ENCODE results near the gene SLIT3. TPM values are rescaled to one million over a fixed set of nuclear protein-coding genes. Genes with fewer than 3 reads are reported as not detected.

Gene SLIT3
- total and polyA plus RNA-seq, 9 of the 15 experiments (the other 6 are each of a cell fraction or from before 2014, with no cell fraction given), result 0.01 to 0.04 TPM; not detected in 7

- no peak for FAIRE-seq
- no peaks in the 10 kb centered on the region for H3K9me1 ChIP-seq (ENCODE audit: control insufficient read depth, insufficient read depth, low read length)
- H3K9me3 ChIP-seq (replicated peaks; ENCODE audit: control insufficient read depth, insufficient read depth, low read depth, low read length), result no peaks in the 10 kb centered on the region
- peak; percentile 51 for ATAC-seq
- DNase-seq (ENCODE audit: extremely low read depth in 1 of 4, low spot score in 3 of 4), result peak in 3 of 4 experiments; percentile 24 to 29 (median 28)
- no peak overlapping the region for H3K4me2 ChIP-seq (ENCODE audit: insufficient read depth, low read length)
- intact Hi-C loops (cut with micrococcal nuclease), result no loop called here
- H3K27me3 ChIP-seq (ENCODE audit: control insufficient read depth in 2 of 2, insufficient read depth in 2 of 2, low read length in 2 of 2), result peaks cover 4 to 21% of the 10 kb centered on the region in 2 experiments; a peak in 4 of 5 replicates
- no TSS peak for BruUV-seq (replicated peaks)
- H3K27ac ChIP-seq (ENCODE audit: extremely low read depth, low read depth, low read length), result no peak overlapping the region
- no peaks in the 10 kb centered on the region for H4K20me1 ChIP-seq (replicated peaks; ENCODE audit: control insufficient read depth, insufficient read depth, low read length)
- H2AFZ ChIP-seq (ENCODE audit: low read depth, low read length), result no peak overlapping the region
- H3K4me1 ChIP-seq (replicated peaks in 1 of 2; ENCODE audit: control insufficient read depth in 2 of 2, insufficient read depth in 2 of 2, low read length in 2 of 2), result peaks cover 6 to 11% of the 10 kb centered on the region in 2 experiments; a peak in 4 of 5 replicates
- H3K9ac ChIP-seq (ENCODE audit: insufficient read depth in 1 of 2, low read depth in 2 of 2, low read length in 2 of 2), result no peak overlapping the region
- CTCF ChIA-PET (ENCODE audit: low intra/inter-chr PET ratio), result no interaction called here
- no peak overlapping the region for H3K4me3 ChIP-seq
- no peaks in the 10 kb centered on the region for H3K79me2 ChIP-seq (ENCODE audit: control insufficient read depth, insufficient read depth, low read length)
- in situ Hi-C loops (cut with MboI), result loop anchor here (10.0 kb wide), 1 partner anchor 603 kb away; no protein-coding TSS in a partner anchor
- H3K36me3 ChIP-seq (ENCODE audit: control insufficient read depth, insufficient read depth, low read length), result no peaks in the 10 kb centered on the region
- WGBS (ENCODE audit: insufficient coverage, low coverage, missing lambda C conversion rate), result 6% methylated on average over 4 of the region's 4 CpGs
- POLR2A ChIA-PET, result interaction anchor here (1.2 kb wide), 1 partner anchor 14 kb away, joined by 3 read pairs; no protein-coding TSS in a partner anchor
- TF ChIP-seq RFX1 (IDR thresholded peaks at IDR 0.05) (peak; percentile 42; the same call in 1 of the 2 replicates), KAT2B (IDR thresholded peaks at IDR 0.05; ENCODE audit: low read depth, low read length) (no peak), SREBF2 (CRISPR knock-in tag; IDR thresholded peaks at IDR 0.05) (no peak), SP1 (CRISPR knock-in tag; IDR thresholded peaks at IDR 0.05) (no peak), MTF1 (CRISPR knock-in tag; IDR thresholded peaks at IDR 0.05; ENCODE audit: borderline replicate concordance) (no peak), KDM4B (IDR thresholded peaks at IDR 0.05; ENCODE audit: borderline replicate concordance in 2 of 2, low read depth in 1 of 2) (no peak), BHLHE40 (IDR thresholded peaks at IDR 0.05; ENCODE audit: low read length) (peak; percentile 44; the same call in 1 of the 2 replicates)
Observed at GRCh38 chr5:168691891-168692290, 609.0 kb downstream of the SLIT3 start.
